Left lung (tissue), 10 donors: ENCODE results near the gene ATP2B3. TPM values are rescaled to one million over a fixed set of nuclear protein-coding genes. Genes with fewer than 3 reads are reported as not detected.
A peak's percentile ranks its signal among the peaks of the same experiment; 100 is the strongest.

Experiments used
- ATAC-seq: fragments of 200-7000 bp; cut with Tn5 transposase; one replicate; pipeline ENCODE4 v1.9.1; 2020; ENCODE audit warnings: moderate library complexity
- DNase-seq, 4 donors: peaks; one replicate each; pipeline ENCODE4 v3.0.0-alpha.2; 2013 to 2020
- H3K27ac ChIP-seq, 2 donors: fragments of 200-600 bp; sonication (generic) in 1 of 2; one replicate each; pipeline versions ENCODE4 v1.5.0 to v1.8.0; 2020 to 2021
- H3K27me3 ChIP-seq, 2 donors: fragments of 200-600 bp; sonication (generic) in 1 of 2; one replicate each; pipeline versions ENCODE4 v1.5.0 to v1.8.0; 2020 to 2021
- H3K36me3 ChIP-seq, 2 donors: fragments of 200-600 bp; sonication (generic) in 1 of 2; one replicate each; pipeline versions ENCODE4 v1.5.0 to v1.8.0; 2020 to 2021
- H3K4me1 ChIP-seq, 2 donors: fragments of 200-600 bp; one replicate each; pipeline ENCODE4 v1.8.0; 2021
- H3K4me3 ChIP-seq, 2 donors: fragments of 200-600 bp; sonication (generic) in 1 of 2; one replicate each; pipeline versions ENCODE4 v1.5.0 to v1.8.0; 2020 to 2021; ENCODE audit warnings: mild to moderate bottlenecking in 1 of 2
- H3K9me3 ChIP-seq, 2 donors: fragments of 200-600 bp; sonication (generic) in 1 of 2; one replicate each; pipeline versions ENCODE4 v1.5.0 to v1.8.0; 2020 to 2021
- intact Hi-C, 2 donors: fragments of 100-400 bp; cut with DNase I; formaldehyde crosslinking; loops; one replicate each; pipeline versions ENCODE4 v1.11.2 to v1.14.2; 2022
- polyA plus RNA-seq, 6 donors: library from polyadenylated mRNA; unstranded; fragments of 120-200 nt; gene quantifications; one replicate each; pipeline ENCODE4 v1.2.1, GENCODE V29; 2013; ENCODE audit not compliant: insufficient read length in 6 of 6
- total RNA-seq, 2 donors: library from RNA; stranded (reverse); fragmentation: NEBNext Ultra II Directional; extraction: Animal tissue kit (Norgen Biotek cat#: 25700); gene quantifications; one replicate each; pipeline ENCODE4 v1.2.1, GENCODE V29; 2021
- TF ChIP-seq, protein P1 (sequence below), 2 donors: fragments of 200-600 bp; sonication (generic) in 1 of 2; IDR thresholded peaks; one replicate each; pipeline versions ENCODE4 v1.5.0 to v1.8.0; 2021; ENCODE audit warnings: antibody characterized with exemption in 2 of 2
- donor health status: DM: no; HTN: yes; CAD: no.
- donor health status: DM: no; HTN: no; CAD: no.

The ATP2B3 gene
- total and polyA plus RNA-seq, 8 donors, result 0.10 to 0.33 (median 0.19) TPM; not detected in 2

DNA sequence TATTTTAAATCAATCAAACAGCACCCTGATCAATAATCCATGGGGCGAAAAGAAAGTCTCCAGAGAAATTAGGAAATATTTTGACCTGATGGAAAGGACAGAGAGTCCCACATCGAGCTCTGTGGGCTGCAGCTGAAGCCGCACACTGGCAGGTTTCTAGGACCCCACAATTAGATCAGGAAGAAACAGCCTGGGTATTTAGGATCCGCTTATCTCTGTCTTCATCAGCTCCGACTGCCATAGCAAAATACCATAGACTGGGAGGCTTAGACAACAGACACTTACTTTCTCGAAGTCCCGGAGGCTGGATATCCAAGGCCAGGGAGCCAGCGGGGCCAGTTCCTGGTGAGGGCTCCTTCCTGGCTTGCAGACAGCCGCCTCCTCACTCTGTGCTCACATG is 45.1 kb downstream of the ATP2B3 start:
- H3K4me1 ChIP-seq, result no peaks in the 10 kb centered on the region
- TF ChIP-seq, protein P1, sequence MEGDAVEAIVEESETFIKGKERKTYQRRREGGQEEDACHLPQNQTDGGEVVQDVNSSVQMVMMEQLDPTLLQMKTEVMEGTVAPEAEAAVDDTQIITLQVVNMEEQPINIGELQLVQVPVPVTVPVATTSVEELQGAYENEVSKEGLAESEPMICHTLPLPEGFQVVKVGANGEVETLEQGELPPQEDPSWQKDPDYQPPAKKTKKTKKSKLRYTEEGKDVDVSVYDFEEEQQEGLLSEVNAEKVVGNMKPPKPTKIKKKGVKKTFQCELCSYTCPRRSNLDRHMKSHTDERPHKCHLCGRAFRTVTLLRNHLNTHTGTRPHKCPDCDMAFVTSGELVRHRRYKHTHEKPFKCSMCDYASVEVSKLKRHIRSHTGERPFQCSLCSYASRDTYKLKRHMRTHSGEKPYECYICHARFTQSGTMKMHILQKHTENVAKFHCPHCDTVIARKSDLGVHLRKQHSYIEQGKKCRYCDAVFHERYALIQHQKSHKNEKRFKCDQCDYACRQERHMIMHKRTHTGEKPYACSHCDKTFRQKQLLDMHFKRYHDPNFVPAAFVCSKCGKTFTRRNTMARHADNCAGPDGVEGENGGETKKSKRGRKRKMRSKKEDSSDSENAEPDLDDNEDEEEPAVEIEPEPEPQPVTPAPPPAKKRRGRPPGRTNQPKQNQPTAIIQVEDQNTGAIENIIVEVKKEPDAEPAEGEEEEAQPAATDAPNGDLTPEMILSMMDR (IDR thresholded peaks at IDR 0.05), result no peak
- no peaks in the 10 kb centered on the region for H3K27me3 ChIP-seq
- H3K4me3 ChIP-seq, result no peak overlapping the region
- no peaks in the 10 kb centered on the region for H3K9me3 ChIP-seq
- intact Hi-C loops, result no loop called here
- H3K36me3 ChIP-seq, result no peaks in the 10 kb centered on the region
- DNase-seq, result no peak
- ATAC-seq, result no peak
- no peak overlapping the region for H3K27ac ChIP-seq

DNA sequence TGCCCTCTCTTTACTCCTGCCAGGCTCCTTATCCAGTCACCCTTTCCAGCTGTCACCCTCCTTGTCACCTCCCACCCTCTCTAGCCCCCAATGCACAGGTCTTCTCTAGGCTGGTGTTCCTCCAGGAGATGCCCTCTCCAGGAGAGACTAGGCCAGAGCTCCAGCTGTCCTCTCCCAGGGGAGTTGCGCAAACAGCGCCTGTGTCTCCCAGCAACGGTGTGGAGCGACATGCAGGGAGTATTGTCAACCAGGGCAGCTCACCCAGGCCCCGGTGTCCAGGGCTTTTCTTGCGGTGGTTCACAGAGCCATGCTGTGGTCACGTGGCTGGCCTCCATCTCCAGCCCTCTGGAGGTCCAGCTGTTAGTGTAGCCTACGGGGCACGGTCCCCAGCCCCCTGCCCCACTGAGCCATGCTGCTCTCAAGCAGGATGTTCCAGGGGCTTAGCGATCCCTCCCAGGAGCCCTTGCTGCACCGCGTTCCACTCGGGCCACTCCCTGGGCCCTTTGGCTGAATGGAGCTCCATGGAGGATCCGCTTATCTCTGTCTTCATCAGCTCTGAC is 46.7 kb downstream of the ATP2B3 start:
- H3K4me3 ChIP-seq, result no peak overlapping the region
- TF ChIP-seq, protein P1 (IDR thresholded peaks at IDR 0.05), result no peak
- no peak overlapping the region for H3K27ac ChIP-seq
- H3K36me3 ChIP-seq, result no peaks in the 10 kb centered on the region
- H3K9me3 ChIP-seq, result no peaks in the 10 kb centered on the region
- no peaks in the 10 kb centered on the region for H3K27me3 ChIP-seq
- DNase-seq (peak in 1 of 4 donors; percentile 4), ATAC-seq (no peak)
- intact Hi-C loops, result no loop called here
- no peaks in the 10 kb centered on the region for H3K4me1 ChIP-seq

DNA sequence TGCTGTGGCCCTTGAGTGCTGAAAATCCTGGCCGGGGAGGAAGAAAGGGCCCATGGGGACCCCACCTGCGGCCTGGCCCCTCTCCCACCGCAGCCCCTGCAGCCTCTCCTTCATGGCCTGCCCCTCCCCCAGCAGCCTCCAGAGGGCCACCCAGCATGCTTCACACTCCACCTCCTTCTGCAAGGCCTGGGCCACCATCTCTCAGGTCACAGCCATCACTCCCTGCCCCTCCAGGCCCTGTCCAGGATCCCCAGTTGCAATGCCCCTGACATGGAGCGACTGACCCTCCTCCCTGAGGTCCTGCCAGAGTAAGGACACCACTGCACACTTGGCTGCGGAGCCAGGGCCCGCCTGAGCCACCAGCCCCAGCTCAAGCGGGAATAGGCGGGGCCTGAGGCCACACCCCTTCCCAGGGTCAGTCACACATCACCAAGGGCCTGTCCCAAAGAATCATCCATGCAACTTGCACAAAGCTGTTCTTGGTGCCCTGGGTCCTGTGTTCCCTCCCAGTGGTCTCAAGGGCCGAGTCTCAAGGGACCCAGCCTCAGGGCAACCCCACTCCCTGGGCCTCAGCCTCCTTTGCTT is 48.6 kb downstream of the ATP2B3 start:
- Histone ChIP-seq H3K27me3 (no peaks in the 10 kb centered on the region), H3K9me3 (no peaks in the 10 kb centered on the region), H3K4me1 (no peaks in the 10 kb centered on the region), H3K4me3 (no peak overlapping the region), H3K27ac (no peak overlapping the region), H3K36me3 (no peaks in the 10 kb centered on the region)
- no peak for ATAC-seq
- no peak for DNase-seq
- intact Hi-C loops, result no loop called here
- TF ChIP-seq, protein P1 (IDR thresholded peaks at IDR 0.05), result no peak

DNA sequence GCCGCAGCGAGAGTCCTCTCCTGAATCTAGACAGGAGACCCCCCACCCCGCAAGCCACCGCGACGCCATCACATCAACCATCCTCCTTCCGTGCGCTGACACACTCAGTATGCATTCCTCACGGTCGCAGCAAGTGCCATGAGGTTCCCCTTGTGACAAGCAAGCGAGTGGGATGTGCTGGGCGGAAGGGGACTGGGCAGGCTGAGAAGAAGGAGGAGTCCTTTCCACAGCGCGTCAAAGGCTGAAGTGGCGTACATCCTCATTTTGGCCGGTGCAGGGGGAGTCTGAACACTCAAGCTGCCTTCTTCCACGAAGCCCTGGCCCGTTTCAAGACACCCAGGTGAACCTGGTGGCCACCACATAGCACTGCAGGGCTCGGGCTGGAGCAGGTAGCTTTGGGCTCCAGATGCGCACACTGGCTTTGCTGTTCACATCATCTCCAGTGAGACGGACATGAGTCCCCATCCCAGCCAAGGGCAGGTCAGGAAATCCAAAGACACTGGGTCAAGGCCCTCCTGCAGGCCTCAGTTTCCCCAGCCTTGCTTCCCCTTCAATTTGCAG is 51.1 kb downstream of the ATP2B3 start:
- no peak overlapping the region for H3K27ac ChIP-seq
- intact Hi-C loops, result no loop called here
- DNase-seq (no peak), ATAC-seq (no peak)
- H3K9me3 ChIP-seq, result no peaks in the 10 kb centered on the region
- no peak overlapping the region for H3K4me3 ChIP-seq
- no peaks in the 10 kb centered on the region for H3K4me1 ChIP-seq
- TF ChIP-seq, protein P1 (IDR thresholded peaks at IDR 0.05), result no peak
- no peaks in the 10 kb centered on the region for H3K27me3 ChIP-seq
- H3K36me3 ChIP-seq, result no peaks in the 10 kb centered on the region

DNA sequence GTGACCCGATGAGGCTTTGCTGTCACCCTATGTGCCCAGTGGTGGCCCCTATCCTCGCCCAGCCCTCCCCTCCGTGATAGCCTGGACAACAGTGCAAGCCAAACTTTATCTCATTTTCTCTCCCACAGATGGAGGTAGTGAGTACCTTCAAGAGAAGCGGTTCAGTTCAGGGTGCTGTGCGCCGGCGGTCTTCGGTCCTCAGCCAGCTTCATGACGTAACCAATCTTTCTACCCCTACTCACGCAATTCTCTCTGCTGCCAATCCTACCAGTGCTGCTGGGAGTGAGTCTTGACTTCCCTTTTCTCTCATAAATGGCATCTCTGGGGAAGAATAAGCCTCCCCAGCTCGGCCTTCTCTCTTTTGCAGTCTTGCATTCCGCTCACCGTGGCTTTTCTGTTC is 52.0 kb downstream of the ATP2B3 start:
- intact Hi-C loops, result no loop called here
- Histone ChIP-seq H3K27me3 (no peaks in the 10 kb centered on the region), H3K4me1 (no peaks in the 10 kb centered on the region), H3K36me3 (no peaks in the 10 kb centered on the region), H3K9me3 (no peaks in the 10 kb centered on the region), H3K4me3 (no peak overlapping the region), H3K27ac (no peak overlapping the region)
- ATAC-seq, result no peak
- DNase-seq, result no peak
- TF ChIP-seq, protein P1 (IDR thresholded peaks at IDR 0.05), result no peak
